Renal pelvis (tissue), 4 donors: ENCODE results near the gene PXYLP1. TPM values are rescaled to one million over a fixed set of nuclear protein-coding genes. Genes with fewer than 3 reads are reported as not detected.

Experiments
- DNase-seq: peaks from one replicate; pipeline ENCODE4 v3.0.0-alpha.2; 2013
- polyA plus RNA-seq, 3 donors: library from polyadenylated mRNA; unstranded; fragments of 120-200 nt; gene quantifications; one replicate each; pipeline ENCODE4 v1.2.1, GENCODE V29; 2013; ENCODE audit not compliant: insufficient read length in 3 of 3

Gene PXYLP1
- polyA plus RNA-seq, 3 donors = 34.8 to 41.2 (median 37.7) TPM

DNA sequence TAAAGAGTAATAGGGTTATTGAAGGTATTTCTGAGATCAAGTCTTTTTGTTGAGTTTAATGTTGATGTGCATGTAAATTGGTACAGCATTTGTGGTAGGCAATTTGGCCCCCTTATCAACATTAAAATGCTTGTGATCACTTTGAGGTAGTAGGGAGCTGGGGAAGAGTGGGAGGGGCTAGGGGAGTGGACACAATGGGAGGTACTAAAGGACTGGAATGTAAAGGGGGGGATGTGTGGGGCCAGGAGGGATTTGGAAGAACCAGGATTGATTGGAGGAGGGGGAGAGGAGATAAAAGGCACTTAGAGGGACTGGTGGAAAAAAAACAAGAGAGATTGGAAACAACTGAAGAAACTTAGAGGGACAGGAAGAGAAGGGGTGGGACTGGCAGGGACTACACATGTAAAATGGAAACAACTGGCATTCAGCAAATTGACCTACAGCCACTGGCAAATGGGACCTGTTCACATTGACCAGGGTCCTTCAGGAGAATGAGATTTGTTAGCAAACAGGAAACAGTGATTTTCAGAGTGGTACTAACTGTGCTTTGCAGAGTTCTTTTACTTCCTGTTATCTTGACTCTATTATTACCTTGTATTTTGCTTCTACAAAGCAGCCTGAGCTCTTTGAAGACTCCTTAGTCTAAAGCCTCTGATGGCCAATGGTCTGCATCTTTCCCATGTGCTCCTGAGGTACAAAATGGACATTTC is 88.9 kb downstream of the PXYLP1 start:
- DNase-seq = no peak

- DNase-seq = no peak
Observed at GRCh38 chr3:141321109-141321497, 89.5 kb downstream of the PXYLP1 start.

DNA sequence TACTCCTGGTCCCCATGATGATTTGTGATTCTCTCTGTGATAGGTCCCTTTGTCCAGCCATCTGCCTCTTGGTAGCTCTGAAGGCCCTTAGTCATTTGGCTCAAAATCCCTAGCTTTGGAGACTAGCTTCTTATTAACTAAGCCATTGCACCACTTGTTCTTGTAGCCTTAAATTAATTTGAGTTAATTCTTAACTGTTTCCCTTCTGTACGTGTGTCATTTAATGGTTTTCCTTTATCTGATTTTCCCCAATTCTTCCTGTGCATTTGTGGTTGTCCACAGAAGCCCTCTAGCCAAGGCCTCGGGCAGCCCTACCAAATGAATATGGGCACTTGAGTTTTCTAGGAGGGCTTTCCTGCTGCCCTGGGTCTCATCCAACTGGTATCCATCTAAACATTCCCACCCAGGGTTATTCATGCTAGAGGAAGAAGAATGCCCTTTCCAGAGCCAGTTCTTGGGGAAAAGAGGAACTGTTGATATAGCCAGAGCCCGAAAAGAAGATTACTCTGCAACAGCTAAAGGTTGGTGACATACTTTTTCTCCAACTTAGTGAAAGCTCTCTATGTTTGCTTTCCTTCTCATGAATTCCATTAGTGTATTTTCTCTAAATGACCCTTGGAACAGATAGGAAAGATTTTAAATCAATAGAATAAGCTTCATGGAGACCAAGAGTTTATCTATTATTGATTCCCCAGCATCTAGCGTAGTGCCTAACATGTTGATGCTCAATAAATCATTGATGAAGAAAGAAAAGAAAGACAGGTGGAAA is 92.5 kb downstream of the PXYLP1 start:
- DNase-seq = no peak

DNA sequence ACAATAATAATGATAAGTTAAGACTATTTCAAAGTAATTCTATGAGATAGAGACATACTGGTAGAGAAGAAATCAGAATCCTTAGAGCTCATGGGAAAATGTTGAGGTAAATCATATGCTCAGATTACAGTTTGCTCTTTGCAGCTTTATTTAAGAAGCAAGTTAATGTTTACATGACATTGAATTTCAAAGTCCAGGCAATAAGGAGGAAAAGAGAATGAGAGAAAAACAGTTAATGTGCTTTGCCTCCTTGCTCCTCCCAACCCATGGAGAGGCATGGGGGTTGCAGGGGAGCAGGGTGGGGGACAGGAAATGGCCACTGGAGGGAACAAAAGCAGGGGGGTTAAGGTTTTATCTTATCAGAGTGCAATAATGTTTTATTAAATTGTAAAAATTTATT is 94.5 kb downstream of the PXYLP1 start:
- DNase-seq = peak; percentile 37

GRCh38 chr3:141326626-141327025 is 95.0 kb downstream of the PXYLP1 start:
- no peak for DNase-seq

DNA sequence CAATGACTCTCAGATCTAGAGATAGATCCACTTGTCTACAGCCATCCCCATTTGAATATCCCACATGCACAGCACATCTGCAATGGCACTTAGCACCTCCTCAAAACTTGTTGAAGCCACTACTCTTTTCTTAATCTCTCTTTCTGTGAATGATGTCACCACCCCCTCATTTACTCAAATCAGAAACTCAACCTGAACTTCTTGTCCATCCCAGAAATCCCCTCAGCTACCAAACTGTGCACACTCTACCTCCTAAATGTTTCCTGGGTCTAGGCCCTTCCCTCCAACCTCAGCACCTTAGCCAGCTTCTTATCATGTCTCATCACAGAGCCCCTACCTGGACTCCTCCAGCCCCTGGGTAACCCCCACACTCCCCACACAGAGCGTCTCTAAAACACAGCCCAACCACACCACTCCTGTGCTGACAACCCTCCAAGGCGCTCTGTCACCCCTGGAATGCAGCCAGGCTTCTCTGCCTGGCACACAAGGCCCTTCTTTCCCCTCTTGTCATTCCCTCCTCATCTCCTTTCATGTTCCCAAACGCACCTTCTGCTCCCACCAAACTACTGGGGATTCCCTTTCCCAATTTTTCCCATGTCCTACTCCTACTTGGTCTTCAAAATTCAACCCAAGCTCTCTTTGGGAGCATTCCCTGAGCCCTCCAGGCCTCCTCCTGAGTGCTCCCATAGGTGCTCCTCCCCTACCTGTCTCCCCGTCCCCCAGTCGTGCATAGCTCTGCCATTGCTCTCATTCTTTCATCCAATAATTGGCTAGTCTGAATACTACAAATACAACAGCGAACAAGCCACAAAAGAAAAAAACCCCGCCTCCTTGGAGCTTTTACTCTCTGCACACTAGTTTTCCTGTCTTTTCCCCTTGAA is 96.9 kb downstream of the PXYLP1 start:
- DNase-seq = no peak

DNA sequence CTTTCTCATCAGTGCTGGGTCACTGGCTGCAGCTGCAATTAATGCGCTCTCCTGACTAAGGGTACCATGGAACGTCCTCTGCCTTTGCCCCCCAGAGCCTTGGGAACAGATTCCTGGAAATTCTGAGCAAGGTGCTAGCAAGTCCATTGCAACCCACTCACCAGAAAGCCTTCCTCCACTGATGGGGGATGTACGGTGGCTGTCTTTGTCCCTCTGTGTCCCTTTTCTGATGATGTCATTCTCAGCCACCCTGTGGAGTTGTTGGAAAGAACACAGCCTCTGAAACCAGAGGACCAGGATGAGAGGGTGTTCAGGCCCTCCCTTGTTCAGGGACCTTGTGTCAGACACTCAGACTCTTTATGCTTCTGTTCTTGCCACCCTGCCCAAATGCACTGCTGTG is 98.6 kb downstream of the PXYLP1 start:
- DNase-seq = no peak

GRCh38 chr3:141330718-141331376 is 99.2 kb downstream of the PXYLP1 start:
- no peak for DNase-seq

GRCh38 chr3:141331377-141332318 is 100.0 kb downstream of the PXYLP1 start:
- DNase-seq = no peak

DNA sequence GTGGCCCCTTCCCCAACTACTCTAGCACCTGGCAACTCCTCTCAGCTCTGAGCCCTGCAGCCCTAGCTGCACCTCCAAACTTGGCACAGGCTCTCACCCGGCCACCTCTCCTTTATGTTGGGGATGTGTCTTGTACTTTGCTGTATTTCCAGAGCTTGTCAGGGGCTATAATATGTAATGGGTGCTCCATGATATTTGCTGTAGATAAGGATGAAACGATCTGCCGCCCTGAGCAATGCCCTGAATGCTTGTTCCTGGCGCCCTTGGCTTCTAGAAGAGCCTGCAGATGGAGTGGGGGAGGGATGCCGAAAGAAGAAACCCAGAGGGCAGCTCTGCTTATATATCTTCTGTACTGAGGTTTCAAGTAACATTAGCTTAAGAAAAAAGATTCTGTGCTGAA is 100.8 kb downstream of the PXYLP1 start:
- DNase-seq = no peak

- no peak for DNase-seq
Observed at GRCh38 chr3:141333836-141334626, 102.4 kb downstream of the PXYLP1 start.

DNA sequence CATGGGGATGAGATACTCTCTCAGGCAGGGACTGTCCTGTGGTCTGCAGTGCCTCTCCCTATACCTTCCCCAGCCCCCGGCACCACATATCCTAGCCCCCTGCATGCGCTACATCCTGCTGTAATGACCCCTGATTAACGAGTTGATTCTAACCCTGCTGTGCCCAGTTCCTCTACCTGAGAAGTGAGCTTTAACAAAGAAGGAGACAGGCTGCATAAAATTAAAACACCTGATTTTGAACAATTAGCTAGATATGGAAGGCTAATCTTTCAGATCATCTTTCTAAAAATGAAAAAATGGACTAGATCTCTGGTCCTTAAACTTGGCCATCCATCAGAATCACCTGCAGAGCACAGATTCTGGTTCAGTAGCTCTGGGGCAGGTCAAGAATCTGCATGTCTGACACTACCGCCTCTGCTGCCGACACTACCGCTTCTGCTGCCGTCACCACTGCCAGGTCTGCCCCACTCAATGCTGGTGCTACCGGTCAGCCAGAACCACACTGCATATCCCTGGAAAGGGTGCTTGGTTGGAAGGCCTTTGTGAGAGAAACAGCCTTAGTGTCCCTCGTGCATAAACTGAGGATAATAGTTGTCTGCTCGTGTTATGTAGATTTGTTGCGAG is 103.1 kb downstream of the PXYLP1 start:
- DNase-seq = no peak

DNA sequence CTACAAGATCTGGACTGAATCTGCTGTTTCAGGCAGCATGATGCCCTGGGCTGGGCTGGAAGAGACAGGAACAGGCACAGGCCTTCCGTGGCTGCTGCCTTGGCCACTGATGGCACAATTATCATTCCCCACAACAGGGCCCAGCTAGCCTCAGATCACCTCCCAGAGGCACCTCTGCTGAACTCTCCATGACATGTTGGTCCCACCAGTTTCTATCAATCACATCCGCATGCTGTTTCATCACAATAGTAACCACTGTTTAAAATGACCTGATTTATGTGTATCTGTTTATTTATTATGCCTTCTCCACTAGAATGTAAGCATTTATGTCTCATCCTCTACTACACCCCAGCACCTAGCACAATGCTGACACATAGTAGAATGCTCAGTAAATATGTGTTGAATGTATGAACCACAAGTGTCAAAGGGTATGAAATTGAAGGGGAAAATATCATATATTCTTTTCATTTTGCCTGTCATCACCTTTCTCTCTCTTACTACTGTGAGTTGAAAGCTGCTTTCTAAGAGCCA is 104.0 kb downstream of the PXYLP1 start:
- no peak for DNase-seq

DNA sequence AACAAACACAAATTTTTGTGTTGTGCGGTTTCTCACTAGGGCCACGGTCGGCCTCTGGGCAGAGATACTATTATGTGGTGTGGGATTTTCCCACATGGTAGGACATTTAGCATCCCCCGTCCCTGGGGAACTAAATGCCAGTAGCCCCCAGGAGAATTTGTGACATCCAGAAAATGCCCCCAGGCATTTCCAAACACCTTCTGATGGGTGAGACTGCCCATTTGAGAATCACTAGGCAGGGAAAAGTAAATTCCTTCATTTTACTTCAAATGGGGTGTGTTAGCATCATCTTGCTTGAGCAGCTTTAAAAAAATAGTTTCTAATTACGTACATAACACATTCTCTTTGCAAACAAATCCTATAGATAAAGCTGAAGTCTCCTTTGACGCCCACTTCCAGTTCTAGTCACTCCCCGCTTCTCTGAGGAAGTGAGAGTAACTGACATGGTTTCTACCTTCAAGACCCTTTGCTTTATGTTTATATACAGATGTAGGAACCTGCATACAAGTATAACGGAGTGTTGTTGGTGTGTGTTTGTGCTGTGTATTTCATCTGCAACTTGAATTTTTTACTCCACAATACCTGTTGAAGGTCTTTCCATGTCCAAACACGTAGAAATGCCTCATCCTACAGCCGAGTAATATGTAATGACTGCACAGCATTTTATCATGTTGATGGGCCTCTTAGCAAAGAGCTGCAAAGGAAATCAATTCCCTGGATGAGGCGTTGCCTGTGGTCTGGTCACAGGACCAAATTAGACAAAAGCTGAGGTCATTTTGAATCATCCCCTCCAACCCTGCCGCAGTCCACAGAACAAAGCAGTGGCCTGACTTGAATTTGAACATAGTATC is 105.3 kb downstream of the PXYLP1 start:
- DNase-seq = no peak

DNA sequence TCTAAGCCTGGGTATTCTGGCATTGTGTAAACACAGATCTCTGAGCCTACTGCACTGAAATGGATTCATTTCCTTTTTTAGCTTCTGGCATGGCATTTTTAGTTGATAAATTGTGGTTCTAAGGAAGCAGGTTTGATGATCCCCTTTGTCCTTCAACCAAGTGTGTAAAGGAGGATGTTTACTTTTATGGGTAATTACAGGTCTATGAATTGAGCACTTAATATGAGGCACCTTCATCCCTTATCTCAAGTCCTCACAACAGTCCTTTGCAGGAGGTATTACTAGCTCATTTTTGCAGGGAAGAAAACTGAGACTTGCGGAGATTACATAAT is 105.9 kb downstream of the PXYLP1 start:
- no peak for DNase-seq

- DNase-seq = no peak
Observed at GRCh38 chr3:141337991-141338390, 106.4 kb downstream of the PXYLP1 start.

- DNase-seq = no peak
Observed at GRCh38 chr3:141338881-141339280, 107.3 kb downstream of the PXYLP1 start.

- no peak for DNase-seq
Observed at GRCh38 chr3:141341536-141341935, 109.9 kb downstream of the PXYLP1 start.
